HG03097 (cell line): ENCODE data around the gene DNAJC10.
"Not testable (repeated sequence)": the region's sequence is repeated elsewhere in the genome, so short reads cannot be mapped to it uniquely, and the experiment has no call there.

ENCODE experiments used
- ATAC-seq: cut with Tn5 transposase; IDR thresholded peaks from one replicate; pipeline ENCODE4 v1.9.1; 2021; ENCODE audit not compliant: unreplicated experiment, low FRiP score

Gene DNAJC10

DNA sequence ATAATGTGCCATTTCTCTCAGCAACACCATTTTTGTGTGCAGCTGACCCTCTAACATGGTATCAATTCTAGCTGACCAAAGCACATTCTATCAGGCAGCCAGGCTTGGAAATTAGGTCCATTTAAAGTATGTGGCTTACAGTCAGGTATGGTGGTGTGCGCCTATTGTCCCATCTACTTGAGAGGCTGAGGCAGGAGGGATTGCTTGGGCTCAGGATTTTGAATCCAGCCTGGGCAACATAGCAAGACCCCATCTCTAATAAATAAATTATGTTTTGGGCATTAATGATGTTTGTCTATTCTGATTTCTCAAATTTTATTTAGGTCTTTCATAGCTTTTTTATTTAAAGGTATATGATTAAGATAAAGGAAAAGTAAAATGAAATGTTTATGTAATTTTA lies 63.3 kb downstream of the DNAJC10 start:
- no peak for ATAC-seq

- ATAC-seq: not testable (repeated sequence)
These were observed 65.0 kb downstream of the DNAJC10 start for GRCh38 chr2:182781099-182781498.

GRCh38 chr2:182782686-182783085 lies 66.6 kb downstream of the DNAJC10 start:
- ATAC-seq: not testable (repeated sequence)

DNA sequence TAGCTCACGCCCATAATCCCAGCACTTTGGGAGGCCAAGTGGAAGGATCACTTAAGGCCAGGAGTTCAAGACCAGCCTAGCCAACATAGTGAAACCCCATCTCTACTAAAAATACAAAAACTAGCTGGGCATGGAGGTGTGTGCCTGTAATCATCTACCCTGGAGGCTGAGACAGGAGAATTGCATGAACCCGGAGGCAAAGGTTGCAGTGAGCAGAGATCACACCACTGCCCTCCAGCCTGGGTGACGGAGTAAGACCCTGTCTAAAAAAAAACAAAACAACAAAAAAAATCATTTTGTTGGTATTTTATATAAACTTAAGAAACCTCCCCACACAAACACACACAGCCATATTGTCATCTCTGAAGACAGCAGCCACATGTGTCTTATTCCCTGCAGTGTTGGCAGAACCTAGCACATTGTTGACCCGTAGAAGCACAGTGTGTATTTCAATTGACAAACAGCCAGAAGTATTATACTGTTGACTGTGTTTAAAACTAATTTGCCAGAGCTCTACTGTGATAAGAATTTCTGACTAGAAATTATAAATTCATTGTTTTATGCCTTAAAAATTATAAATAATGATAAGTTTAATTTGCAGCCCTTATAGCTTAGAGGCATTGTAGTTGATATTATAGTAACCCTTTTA lies 68.1 kb downstream of the DNAJC10 start:
- no peak for ATAC-seq

DNA sequence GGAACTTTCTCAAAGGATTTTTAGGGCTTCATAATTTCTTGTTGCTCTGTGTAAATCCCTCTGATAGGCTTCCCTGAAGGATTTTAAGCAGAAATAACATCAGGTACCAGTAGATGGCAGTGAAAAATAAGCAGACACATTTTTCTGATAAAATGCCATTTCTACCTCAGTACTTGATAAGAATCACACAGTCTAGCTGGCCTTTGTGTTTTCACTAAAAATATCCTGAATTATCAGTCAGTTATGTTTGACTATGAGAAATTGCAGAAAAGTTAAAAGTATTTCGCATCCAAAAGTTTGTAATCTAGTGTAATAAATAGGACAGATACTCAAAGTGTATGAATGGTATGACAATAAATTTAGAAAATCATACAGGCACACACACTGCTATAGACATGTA lies 68.7 kb downstream of the DNAJC10 start:
- no peak for ATAC-seq

GRCh38 chr2:182792441-182792840 lies 76.4 kb downstream of the DNAJC10 start:
- ATAC-seq: no peak

GRCh38 chr2:182798736-182799135 lies 82.7 kb downstream of the DNAJC10 start:
- no peak for ATAC-seq

DNA sequence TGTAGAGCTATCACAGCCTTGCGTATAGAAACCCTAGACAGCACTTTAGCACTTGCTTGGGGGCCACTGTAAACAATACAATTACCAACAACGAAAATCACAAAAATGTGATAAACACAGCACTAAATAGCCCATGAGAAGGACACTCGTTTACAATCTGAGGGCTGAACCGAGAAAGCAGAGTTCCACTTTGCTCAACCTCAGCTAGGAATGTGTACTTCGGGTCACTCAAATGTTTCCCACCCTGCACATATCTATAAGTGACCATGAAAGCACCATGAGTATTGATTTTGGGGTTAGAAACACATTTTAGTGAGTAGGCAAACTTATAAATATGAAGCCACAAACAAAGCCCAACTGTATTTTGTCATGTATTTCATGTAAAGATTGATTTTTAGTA lies 88.1 kb downstream of the DNAJC10 start:
- no peak for ATAC-seq

DNA sequence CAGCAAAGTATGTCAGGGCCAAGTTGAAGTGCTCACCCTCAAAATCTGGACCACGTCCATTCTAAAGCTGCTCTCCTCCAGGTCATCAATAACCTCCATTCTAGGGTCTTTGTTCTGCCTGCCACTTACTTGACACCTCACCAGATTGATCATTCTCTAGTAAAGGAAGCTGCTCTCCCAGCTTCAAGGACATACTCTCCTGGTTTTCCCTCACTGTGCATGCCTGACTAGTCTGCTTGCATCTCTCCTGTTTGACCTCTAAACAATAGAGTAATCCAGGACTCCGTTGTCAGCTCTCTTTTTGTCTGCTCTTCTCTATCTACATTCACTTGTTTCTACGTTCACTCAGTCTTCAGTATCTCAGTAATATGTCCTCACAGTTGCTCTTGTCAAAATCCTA lies 91.3 kb downstream of the DNAJC10 start:
- ATAC-seq: no peak

- no peak for ATAC-seq
These were observed 94.0 kb downstream of the DNAJC10 start for GRCh38 chr2:182810087-182810486.

GRCh38 chr2:182814380-182814779 lies 98.3 kb downstream of the DNAJC10 start:
- ATAC-seq: no peak

- no peak for ATAC-seq
These were observed 98.7 kb downstream of the DNAJC10 start for GRCh38 chr2:182814804-182815203.

DNA sequence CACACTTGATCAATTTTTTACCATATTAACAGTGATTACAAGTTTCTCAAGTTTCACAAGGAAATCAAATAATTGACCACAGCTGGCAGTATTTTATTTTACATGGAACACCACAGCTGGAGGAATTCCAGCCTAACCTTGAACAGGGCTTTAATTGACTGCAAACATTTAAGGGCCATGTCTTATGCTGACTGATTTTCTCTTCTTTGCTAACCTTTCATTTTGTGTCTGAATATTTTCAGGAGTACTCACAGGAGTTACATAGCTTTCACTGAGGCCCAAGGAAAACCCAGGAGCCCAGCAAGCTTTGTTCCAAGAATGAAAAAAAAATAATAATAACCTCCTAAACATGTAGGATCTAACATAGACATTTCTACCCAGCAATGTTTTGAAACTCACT lies 100.8 kb downstream of the DNAJC10 start:
- no peak for ATAC-seq

DNA sequence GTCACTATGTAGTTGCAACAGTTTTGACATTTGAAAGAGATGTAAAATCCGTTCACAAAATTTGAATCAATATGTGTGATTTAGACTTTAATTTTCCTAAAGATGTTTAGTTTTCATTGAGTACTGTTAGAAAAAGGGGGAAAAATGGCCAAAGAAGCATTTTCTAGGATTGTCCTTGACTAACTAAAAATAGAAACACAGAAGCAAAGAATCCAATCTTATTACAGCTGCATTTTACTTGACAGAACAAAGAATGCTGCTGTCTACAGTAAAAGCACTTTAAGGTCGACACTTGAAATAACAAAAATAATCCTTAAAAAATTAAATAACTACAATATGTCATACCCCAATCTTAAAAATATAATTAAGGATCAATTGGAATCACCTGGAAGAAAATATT lies 101.5 kb downstream of the DNAJC10 start:
- no peak for ATAC-seq

- ATAC-seq: no peak
These were observed 102.4 kb downstream of the DNAJC10 start for GRCh38 chr2:182818501-182818900.

DNA sequence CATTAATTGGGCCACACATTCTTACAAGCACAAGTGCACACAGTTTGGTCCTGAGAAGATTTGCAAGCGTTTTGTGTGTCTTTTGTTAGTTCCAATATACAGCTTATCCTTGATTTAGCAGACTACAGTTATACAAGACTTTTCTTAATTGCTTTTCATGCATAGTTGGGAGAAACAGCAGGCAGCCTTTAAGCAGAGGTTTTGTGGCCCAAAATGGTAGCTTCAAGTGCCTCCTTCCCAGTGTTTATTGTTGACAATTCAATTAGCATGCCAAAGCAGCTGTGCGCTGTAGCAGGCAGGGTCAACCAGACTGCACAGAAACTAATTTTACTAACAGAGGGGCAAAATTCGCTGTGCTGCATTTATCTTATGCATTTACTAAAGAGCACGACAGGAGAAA lies 102.9 kb downstream of the DNAJC10 start:
- no peak for ATAC-seq

DNA sequence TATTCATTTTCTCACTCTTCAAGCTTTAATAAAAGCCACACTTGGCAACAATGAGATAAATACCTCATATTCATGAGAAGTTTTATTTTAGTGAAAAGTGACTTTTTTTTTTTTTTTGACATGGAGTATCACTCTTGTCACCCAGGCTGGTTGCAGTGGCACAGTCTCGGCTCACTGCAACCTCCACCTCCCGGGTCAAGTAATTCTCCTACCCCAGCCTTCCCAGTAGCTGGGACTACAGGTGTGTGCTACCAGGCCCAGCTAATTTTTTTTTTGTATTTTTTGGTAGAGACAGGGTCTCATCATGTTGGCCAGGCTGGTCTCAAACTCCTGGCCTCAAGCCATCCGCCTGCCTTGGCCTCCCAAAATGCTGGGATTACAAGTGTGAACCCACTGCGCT lies 103.4 kb downstream of the DNAJC10 start:
- ATAC-seq: no peak

DNA sequence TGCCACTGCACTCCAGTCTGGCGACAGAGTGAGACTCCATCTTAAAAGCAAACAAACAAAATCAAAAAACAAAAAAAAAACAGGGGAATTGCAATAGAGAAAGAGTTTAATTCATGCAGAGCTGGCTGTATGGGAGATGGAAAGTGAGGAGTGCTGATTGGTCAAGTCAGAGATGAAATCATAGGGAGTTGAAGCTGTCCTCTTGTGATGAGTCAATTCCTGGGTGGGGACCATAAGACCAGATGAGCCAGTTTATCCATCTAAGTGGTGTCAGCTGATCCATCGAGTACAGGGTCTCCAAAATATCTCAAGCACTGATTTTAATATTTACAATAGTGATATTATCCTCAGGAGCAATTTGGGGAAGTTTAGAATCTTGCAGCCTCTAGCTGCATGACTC lies 105.1 kb downstream of the DNAJC10 start:
- no peak for ATAC-seq

- no peak for ATAC-seq
These were observed 106.7 kb downstream of the DNAJC10 start for GRCh38 chr2:182822733-182823132.

GRCh38 chr2:182824056-182824766 lies 108.2 kb downstream of the DNAJC10 start:
- no peak for ATAC-seq

- no peak for ATAC-seq
These were observed 108.7 kb downstream of the DNAJC10 start for GRCh38 chr2:182824767-182825158.

- ATAC-seq: no peak
These were observed 110.0 kb downstream of the DNAJC10 start for GRCh38 chr2:182826064-182826463.
